HFF-Myc (cell line): ENCODE results near the gene PCNT.

ENCODE experiments used
- DNase-seq: peaks from one replicate; pipeline ENCODE4 v3.0.0-alpha.2; 2011; ENCODE audit warnings: low read depth; ENCODE audit errors: extremely low read depth
- H3K4me3 ChIP-seq: replicated peaks from 2 replicates; pipeline ENCODE4 v1.5.1; 2011; ENCODE audit warnings: low read depth, mild to moderate bottlenecking, control low read depth, low read length
- TF ChIP-seq, protein P1 (sequence below): IDR thresholded peaks from 2 replicates; pipeline ENCODE4 v1.5.1; 2012; ENCODE audit warnings: mild to moderate bottlenecking, low read depth, low read length, control low read depth; ENCODE audit errors: missing control alignments

PCNT gene

DNA sequence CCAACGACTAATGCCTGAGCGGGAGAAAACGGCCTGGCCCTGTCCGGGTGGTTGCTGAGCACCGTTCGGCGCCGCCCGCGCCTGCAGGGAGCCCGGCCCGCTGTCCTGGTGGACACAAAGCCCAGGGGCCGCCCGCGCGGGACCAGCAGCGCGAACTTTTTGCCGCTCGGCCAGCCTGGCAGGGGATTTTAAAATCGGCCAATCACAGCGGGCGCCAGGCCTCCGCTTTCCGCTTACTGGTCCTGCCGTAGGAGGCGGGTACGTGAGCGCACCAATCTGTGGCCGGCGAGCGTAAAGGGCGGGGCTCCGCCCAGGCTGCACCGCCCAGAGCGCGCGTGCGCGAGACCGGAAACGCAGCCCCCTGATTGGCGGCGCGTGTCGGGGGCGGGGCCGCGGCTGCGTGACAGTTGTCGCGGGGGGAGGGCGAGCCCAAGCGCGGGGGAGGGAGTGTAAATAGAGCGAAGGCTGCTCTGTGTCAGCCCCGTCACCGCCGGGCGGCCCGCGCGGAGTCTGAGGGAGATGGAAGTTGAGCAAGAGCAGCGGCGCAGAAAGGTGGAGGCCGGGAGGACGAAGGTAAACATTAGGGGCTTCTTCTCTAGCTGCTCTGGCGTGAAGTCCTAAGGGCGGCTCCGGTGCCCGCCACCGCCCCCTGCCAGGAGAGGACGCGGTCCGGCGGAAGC is at the start of gene PCNT, which contains the start of gene C21orf58:
Gene PCNT (plus strand): TSS at position 447 of the 680 bp plus-strand sequence. CDS start 73 bp downstream, at position 520.
Gene C21orf58 (minus strand): TSS at position 161 of the 680 bp plus-strand sequence. CDS start 1,132 bp downstream, outside the sequence.
- TF ChIP-seq, protein P1, sequence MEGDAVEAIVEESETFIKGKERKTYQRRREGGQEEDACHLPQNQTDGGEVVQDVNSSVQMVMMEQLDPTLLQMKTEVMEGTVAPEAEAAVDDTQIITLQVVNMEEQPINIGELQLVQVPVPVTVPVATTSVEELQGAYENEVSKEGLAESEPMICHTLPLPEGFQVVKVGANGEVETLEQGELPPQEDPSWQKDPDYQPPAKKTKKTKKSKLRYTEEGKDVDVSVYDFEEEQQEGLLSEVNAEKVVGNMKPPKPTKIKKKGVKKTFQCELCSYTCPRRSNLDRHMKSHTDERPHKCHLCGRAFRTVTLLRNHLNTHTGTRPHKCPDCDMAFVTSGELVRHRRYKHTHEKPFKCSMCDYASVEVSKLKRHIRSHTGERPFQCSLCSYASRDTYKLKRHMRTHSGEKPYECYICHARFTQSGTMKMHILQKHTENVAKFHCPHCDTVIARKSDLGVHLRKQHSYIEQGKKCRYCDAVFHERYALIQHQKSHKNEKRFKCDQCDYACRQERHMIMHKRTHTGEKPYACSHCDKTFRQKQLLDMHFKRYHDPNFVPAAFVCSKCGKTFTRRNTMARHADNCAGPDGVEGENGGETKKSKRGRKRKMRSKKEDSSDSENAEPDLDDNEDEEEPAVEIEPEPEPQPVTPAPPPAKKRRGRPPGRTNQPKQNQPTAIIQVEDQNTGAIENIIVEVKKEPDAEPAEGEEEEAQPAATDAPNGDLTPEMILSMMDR, result no peak
- H3K4me3 ChIP-seq, result peak within 1 kb of the TSS; percentile 95

DNA sequence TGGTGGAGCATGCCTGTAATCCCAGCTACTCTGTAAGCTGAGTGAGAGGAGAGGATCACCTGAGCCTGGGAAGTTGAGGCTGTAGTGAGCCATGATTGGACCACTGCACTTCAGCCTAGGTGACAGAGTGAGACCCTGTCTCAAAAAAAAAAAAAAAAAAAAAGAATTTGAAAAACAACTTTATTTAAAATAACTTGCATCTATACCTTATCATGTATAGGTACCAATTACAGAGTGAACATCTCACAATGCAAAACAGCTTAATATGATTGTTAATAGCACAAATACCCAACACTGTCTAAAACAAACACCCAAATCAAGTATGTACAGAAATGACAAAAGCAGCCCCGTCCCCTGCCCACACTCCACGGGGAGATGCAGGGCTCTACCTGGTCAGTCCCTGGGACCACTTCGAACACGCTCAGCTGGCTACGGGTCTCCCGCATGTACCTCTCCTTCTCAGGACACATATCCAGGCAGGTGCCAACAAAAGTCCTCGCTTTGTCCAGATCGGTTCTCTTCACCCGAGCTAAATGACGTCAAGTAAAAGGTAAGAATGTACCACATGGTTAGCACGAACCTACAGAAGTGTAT is 49.1 kb upstream of the PCNT start:
- H3K4me3 ChIP-seq, result no peak overlapping the region
- TF ChIP-seq, protein P1, result no peak
- DNase-seq, result no peak

More for the DNA sequence above, at the start of gene PCNT, which contains the start of gene C21orf58:
- DNase-seq, result peak; percentile 90

- TF ChIP-seq, protein P1, result no peak
- peak overlapping the region; percentile 67 for H3K4me3 ChIP-seq
- DNase-seq, result no peak
Observed at GRCh38 chr21:46284077-46284644, 39.8 kb upstream of the PCNT start.

DNA sequence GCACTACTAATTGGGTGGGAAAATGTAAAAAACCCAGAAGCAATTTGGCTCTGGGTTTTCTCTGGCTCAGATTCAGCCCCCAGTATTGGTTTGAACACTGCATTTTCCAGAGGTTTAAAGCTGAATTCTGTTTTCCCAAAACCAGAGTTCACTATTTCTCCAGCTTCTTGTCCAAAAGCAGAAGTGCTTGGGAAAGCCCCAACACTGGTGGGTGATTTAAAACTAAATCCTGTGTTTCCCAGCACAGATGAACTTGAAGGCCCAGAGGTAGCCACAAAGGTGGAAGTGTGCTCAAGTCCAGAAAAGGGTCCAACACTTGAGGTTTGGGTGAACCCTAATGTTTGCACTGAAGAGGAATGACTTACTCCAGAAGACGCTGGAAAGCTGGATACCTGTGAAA is 39.2 kb upstream of the PCNT start:
- H3K4me3 ChIP-seq, result peak overlapping the region; percentile 67
- TF ChIP-seq, protein P1, result no peak
- no peak for DNase-seq

GRCh38 chr21:46285206-46285661 is 38.7 kb upstream of the PCNT start, which contains the start of gene MCM3AP:
TSS of gene MCM3AP (minus strand) at chr21:46285611. CDS start at chr21:46285286, 325 bp downstream.
- TF ChIP-seq, protein P1, result no peak
- DNase-seq, result no peak
- H3K4me3 ChIP-seq, result peak within 1 kb of the TSS; percentile 67

DNA sequence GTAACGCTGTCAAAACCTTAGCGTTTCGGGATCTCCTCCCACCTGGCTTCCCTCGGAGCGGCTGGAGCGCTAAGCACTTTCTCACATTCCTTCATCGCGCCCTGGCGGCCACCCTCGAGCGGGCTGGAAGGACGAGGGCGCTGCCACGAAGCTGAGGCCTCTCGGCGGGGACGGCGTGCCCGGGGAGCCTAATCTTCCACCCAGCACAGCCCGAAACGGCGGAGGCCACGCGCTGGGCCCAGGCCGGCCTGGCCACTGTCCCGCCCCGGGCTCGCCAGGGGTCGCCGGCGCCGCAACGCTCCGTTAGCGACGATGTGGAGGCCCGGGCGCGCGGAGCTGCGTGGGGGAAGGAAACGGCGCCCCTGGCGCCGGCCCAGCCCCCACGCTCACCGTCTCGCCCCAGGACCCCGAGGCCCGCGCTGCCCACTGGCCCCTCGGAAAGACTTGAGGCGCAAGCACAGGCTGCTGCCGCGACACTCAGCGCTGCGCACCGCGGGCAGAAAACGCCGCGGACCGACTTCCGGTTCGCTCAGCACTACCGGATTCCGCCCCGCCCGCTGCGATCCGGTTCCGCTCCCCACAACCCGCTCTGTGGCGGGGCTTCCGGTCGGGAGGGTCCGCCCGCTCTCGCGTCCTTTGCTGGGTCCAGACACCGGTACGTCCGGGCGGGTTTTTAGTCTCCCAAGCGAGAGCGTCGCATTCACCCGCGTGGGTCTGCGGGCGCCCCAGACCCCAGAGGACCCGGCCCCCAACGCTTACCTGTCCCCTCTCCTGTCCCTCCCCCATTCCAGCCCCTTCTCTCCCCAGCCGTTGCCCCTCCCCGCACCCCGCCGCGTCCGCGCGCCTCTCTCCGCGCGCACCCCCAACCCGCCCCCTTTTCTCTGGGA is 38.0 kb upstream of the PCNT start, which contains the start of gene YBEY:
Gene YBEY (plus strand): TSS at position 582 of the 887 bp plus-strand sequence. CDS start 572 bp downstream, outside the sequence.
- H3K4me3 ChIP-seq, result peak within 1 kb of the TSS; percentile 67
- peak; percentile 59 for DNase-seq
- TF ChIP-seq, protein P1, result peak; percentile 19
